Left forelimb (tissue), 1 donor: Measurements from ENCODE around the gene ZEB2.

Experiments used
- DNase-seq: peaks from one replicate; pipeline ENCODE4 v3.0.0-alpha.2; 2018; ENCODE audit warnings: low spot score

The ZEB2 gene

GRCh38 chr2:144470334-144470733 lies 49.6 kb downstream of the ZEB2 start:
- no peak for DNase-seq

DNA sequence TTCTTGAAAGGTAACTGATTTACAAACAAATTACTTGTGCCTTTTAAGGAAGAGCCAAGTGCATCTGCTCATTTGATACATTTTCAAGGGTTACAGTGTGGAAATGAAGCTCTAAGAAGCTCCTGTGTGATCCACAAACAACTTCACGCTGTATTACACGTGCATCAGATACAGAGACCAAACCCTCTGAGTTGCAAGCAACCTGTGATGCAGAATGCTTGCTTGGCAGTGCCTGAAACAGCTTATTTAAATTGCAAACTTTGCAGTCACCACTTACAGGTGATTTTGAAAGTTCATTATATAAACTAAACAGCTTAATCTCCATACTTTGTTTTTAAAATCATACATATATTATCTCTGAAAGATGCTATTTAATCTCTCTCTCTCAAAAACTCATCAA lies 50.1 kb downstream of the ZEB2 start:
- no peak for DNase-seq

GRCh38 chr2:144468823-144469595 lies 50.9 kb downstream of the ZEB2 start:
- DNase-seq, result no peak

DNA sequence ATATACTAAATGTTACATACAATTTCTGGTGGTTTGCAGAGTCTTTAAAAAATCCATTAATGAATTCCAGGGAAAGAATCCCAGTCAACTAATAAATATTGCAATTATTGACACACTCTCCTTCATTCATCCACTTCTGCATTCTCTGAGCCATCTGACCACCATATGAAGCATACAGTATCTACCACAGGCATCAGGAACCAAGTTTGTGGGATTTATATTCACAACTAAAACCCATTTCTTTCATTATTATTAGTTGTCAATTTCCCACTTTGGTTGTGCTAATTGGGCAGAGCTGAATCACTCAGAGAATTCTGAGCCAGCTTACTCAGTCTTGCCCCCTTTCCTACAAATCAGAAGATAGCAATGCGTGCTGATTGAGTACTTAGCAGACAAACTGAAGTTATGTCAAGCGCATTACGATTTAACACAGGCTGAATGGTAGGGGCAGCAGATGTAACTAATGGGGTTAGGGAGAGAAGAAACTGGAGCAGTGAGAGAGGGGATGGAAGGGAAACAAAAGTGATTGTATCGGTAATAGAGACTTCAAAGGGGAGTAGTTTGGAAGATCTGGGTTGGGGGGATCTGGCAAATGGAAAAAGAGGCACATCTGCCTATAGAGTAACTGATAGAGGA lies 52.3 kb downstream of the ZEB2 start:
- no peak for DNase-seq

DNA sequence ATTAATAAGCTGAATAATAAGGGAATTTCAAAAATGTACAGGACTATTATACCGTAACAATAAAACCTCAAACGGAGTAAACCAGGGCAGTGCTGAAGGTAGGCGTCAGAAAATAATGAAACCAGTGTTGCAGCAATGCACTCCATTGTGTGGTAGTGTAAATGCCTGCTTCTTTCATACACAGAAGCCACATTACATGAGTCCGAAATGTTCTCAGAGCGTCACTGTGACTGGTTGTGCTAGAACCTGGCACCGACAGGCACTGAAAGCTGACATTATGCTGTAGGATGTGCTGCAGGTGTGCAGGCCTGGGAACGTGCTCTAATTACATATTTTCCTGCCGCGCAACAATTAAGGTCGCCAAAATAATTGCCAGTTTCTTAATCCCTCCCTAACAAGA lies 53.3 kb downstream of the ZEB2 start:
- DNase-seq, result no peak

DNA sequence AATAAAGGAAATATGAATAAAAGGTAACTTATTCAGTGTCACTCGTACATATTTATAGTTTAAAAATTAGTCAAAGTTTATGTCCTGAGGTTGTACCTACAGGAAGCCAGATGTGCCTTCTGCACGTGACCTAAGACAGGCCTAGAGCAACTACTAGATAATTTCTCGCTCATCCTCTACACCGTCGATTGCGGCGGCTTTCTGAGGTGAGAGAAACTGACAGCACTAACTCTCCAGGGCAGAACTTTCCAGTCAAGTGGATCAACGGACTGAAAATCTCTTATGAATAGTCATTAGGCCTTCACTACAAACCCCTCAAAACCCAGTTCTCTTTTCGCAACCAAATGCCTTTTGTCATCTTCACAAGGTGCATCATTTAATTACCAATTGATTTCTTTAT lies 54.2 kb downstream of the ZEB2 start:
- DNase-seq, result no peak

- DNase-seq, result no peak
Measured at GRCh38 chr2:144464730-144465129, 55.2 kb downstream of the ZEB2 start.

DNA sequence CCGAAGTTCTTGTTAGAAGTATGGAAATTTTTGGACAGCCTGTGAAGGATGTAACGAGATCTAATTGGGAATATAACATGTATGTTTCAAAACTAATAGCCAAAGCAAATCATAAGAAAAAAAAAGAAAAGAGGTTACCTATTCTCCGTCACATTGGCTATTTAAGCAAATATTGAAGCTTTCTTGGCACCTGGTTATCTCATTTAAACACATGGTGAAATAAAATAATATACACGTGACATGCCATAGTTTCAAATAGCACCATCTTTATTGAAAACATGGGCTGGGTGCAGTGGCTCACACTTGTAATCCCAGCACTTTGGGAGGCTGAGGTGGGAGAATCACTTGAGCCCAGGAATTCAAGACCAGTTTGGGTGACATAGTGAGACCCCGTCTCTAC lies 56.7 kb downstream of the ZEB2 start:
- DNase-seq, result no peak

DNA sequence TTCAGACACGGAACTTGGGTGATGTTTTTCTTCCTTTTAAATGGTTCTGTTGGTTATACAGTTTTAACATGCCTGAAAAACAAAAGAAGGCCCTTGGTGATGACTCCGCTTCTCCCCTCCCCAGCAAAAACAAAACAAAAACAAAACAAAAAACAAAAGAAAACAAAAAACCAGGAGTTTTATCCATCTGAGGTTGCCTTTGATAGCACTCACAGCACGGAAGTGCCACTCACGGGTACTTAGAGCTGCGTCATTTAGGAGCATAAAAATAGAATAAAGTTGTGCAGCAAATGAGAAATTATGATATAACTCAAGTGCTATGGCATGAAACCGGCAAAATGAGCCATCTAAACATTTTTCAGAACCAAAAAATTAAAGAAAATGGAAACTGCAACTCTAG lies 57.7 kb downstream of the ZEB2 start:
- DNase-seq, result no peak

GRCh38 chr2:144461308-144461766 lies 58.6 kb downstream of the ZEB2 start:
- DNase-seq, result no peak

- no peak for DNase-seq
Measured at GRCh38 chr2:144460727-144461307, 59.1 kb downstream of the ZEB2 start.

GRCh38 chr2:144459937-144460336 lies 60.0 kb downstream of the ZEB2 start:
- DNase-seq, result no peak

DNA sequence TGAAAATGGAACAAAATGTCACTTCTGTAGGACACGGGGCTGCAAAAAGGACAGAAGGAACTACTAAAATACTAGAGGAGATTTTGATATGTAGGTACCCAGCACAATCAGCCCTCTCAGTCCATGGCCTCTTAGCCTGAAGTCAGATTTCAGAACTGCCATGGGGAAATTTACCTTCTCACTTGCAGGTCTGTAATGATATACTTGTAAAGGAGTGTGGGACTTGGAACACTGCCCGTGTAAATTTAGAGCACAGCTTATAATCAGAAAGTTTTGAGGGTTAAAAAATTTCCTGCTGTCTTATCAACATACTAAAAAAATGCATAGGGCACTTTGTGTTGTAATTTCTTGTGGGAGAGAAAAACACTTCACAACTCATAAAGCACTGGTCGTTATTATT lies 60.6 kb downstream of the ZEB2 start:
- DNase-seq, result no peak

GRCh38 chr2:144458541-144458940 lies 61.4 kb downstream of the ZEB2 start:
- DNase-seq, result no peak

DNA sequence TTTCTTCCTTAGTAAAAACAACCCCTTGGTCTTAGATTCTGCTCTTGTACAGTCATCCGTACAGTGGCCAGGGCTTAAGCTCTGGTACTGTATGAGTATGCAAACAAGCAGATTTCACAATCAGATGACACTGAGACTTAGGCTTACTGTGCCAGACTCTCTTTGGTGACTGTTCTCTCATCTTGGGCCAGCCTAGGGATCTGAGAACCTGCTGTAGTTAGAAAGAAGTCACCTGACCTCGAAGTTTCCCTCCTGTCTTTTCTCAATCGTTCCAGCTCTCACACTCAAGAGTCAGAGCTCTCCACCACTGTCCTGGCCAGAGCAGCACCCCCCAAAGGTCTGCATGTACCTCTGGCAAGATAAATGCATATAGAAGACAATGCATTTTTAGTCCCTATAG lies 63.2 kb downstream of the ZEB2 start:
- DNase-seq, result no peak

- DNase-seq, result no peak
Measured at GRCh38 chr2:144455987-144456386, 63.9 kb downstream of the ZEB2 start.

- DNase-seq, result no peak
Measured at GRCh38 chr2:144454466-144455287, 65.2 kb downstream of the ZEB2 start.

GRCh38 chr2:144453486-144454158 lies 66.3 kb downstream of the ZEB2 start:
- DNase-seq, result no peak

DNA sequence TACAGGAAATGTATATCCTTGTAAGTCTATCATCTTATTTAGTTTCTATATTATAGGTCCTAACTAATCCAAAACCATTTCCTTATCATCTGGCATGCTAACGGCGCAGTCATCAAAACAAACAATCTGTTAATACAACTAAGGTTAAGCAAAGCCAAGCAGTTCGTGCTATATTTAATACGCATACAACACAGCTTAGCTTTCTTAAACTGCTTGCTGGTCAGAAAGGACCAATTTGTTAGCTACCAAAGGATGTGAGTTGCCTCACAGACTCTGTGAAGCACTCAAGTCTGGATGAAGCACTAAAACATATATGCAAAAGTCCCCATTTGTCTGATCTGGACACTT lies 67.0 kb downstream of the ZEB2 start:
- DNase-seq, result no peak

- DNase-seq, result no peak
Measured at GRCh38 chr2:144452169-144452988, 67.5 kb downstream of the ZEB2 start.

- no peak for DNase-seq
Measured at GRCh38 chr2:144451443-144451842, 68.5 kb downstream of the ZEB2 start.
